T-helper 1 cell treated with Interleukin-12 subunit alpha and Interleukin-12 subunit beta and Interleukin-4 antibody, amounts not matched to agents 30 μg/mL and 1 μg/mL, for 36 hours (primary cell): ENCODE results near the gene BET1L.

Experiments
- H3K27ac Mint-ChIP-seq: one replicate; pipeline ENCODE4 v1.8.0; 2021; ENCODE audit warnings: mild to moderate bottlenecking, mixed read lengths
- H3K27me3 Mint-ChIP-seq: one replicate; pipeline ENCODE4 v1.8.0; 2021; ENCODE audit warnings: low read depth, mixed read lengths
- H3K36me3 Mint-ChIP-seq: one replicate; pipeline ENCODE4 v1.8.0; 2021; ENCODE audit warnings: low read depth, mixed read lengths
- H3K4me1 Mint-ChIP-seq: one replicate; pipeline ENCODE4 v1.8.0; 2021; ENCODE audit warnings: low read depth, mixed read lengths
- H3K4me3 Mint-ChIP-seq: one replicate; pipeline ENCODE4 v1.8.0; 2021; ENCODE audit warnings: mild to moderate bottlenecking, moderate library complexity, mixed read lengths
- H3K9me3 Mint-ChIP-seq: one replicate; pipeline ENCODE4 v1.8.0; 2021; ENCODE audit warnings: mixed read lengths

The BET1L gene

GRCh38 chr11:236774-237767 is 29.9 kb upstream of the BET1L start, which contains the start of gene PSMD13:
Gene PSMD13 (plus strand): TSS chr11:236976. CDS start chr11:237050, 74 bp downstream.
- Mint-ChIP-seq H3K4me1 (peaks cover 48% of the 10 kb centered on the region), H3K27me3 (no peaks in the 10 kb centered on the region), H3K36me3 (peaks cover 21% of the 10 kb centered on the region), H3K9me3 (no peaks in the 10 kb centered on the region), H3K4me3 (peak within 1 kb of the TSS; percentile 97), H3K27ac (peak within 1 kb of the TSS; percentile 99)

- Mint-ChIP-seq H3K9me3 (no peaks in the 10 kb centered on the region), H3K36me3 (peaks cover 12% of the 10 kb centered on the region), H3K27me3 (no peaks in the 10 kb centered on the region), H3K27ac (peak within 1 kb of the TSS; percentile 99), H3K4me3 (peak within 1 kb of the TSS; percentile 97), H3K4me1 (peaks cover 40% of the 10 kb centered on the region)
Observed at GRCh38 chr11:235997-236773, 29.0 kb upstream of the BET1L start, which contains the start of gene SIRT3. Gene SIRT3 (minus strand): TSS chr11:236342. CDS start chr11:236328, 14 bp downstream.

- no peaks in the 10 kb centered on the region for H3K9me3 Mint-ChIP-seq
- peaks cover 10% of the 10 kb centered on the region for H3K36me3 Mint-ChIP-seq
- peak overlapping the region; percentile 91 for H3K27ac Mint-ChIP-seq
- peaks cover 38% of the 10 kb centered on the region for H3K4me1 Mint-ChIP-seq
- peak overlapping the region; percentile 97 for H3K4me3 Mint-ChIP-seq
- H3K27me3 Mint-ChIP-seq = no peaks in the 10 kb centered on the region
Observed at GRCh38 chr11:235609-235996, 28.4 kb upstream of the BET1L start.

GRCh38 chr11:235180-235579 is 28.0 kb upstream of the BET1L start:
- Mint-ChIP-seq H3K4me3 (peak overlapping the region; percentile 97), H3K27me3 (no peaks in the 10 kb centered on the region), H3K4me1 (peaks cover 36% of the 10 kb centered on the region), H3K27ac (peak overlapping the region; percentile 91), H3K36me3 (peaks cover 7% of the 10 kb centered on the region), H3K9me3 (no peaks in the 10 kb centered on the region)

- no peak overlapping the region for H3K4me3 Mint-ChIP-seq
- peaks cover 1% of the 10 kb centered on the region for H3K36me3 Mint-ChIP-seq
Observed at GRCh38 chr11:232783-233565, 25.8 kb upstream of the BET1L start.

GRCh38 chr11:230431-230830 is 23.2 kb upstream of the BET1L start:
- no peak overlapping the region for H3K27ac Mint-ChIP-seq
- H3K27me3 Mint-ChIP-seq = no peaks in the 10 kb centered on the region
- no peak overlapping the region for H3K4me3 Mint-ChIP-seq
- H3K9me3 Mint-ChIP-seq = no peaks in the 10 kb centered on the region
- H3K4me1 Mint-ChIP-seq = peaks cover 12% of the 10 kb centered on the region
- peaks cover 4% of the 10 kb centered on the region for H3K36me3 Mint-ChIP-seq

More at GRCh38 chr11:232783-233565, 25.8 kb upstream of the BET1L start:
- Mint-ChIP-seq H3K27me3 (no peaks in the 10 kb centered on the region), H3K27ac (no peak overlapping the region), H3K9me3 (no peaks in the 10 kb centered on the region), H3K4me1 (peaks cover 16% of the 10 kb centered on the region)

- Mint-ChIP-seq H3K27me3 (no peaks in the 10 kb centered on the region), H3K4me1 (peaks cover 7% of the 10 kb centered on the region), H3K27ac (no peak overlapping the region), H3K36me3 (peaks cover 7% of the 10 kb centered on the region), H3K4me3 (no peak overlapping the region), H3K9me3 (no peaks in the 10 kb centered on the region)
Observed at GRCh38 chr11:227824-228379, 20.7 kb upstream of the BET1L start.

- Mint-ChIP-seq H3K27ac (no peak overlapping the region), H3K9me3 (no peaks in the 10 kb centered on the region), H3K4me1 (peaks cover 7% of the 10 kb centered on the region), H3K27me3 (no peaks in the 10 kb centered on the region), H3K36me3 (peaks cover 7% of the 10 kb centered on the region), H3K4me3 (no peak overlapping the region)
Observed at GRCh38 chr11:225734-226453, 18.7 kb upstream of the BET1L start.

GRCh38 chr11:224424-224823 is 17.2 kb upstream of the BET1L start:
- Mint-ChIP-seq H3K36me3 (peaks cover 5% of the 10 kb centered on the region), H3K4me3 (no peak overlapping the region), H3K27ac (no peak overlapping the region), H3K4me1 (peaks cover 7% of the 10 kb centered on the region), H3K27me3 (no peaks in the 10 kb centered on the region), H3K9me3 (no peaks in the 10 kb centered on the region)

GRCh38 chr11:223884-224283 is 16.7 kb upstream of the BET1L start:
- Mint-ChIP-seq H3K4me3 (no peak overlapping the region), H3K27ac (no peak overlapping the region), H3K27me3 (no peaks in the 10 kb centered on the region), H3K4me1 (peaks cover 7% of the 10 kb centered on the region), H3K36me3 (peaks cover 5% of the 10 kb centered on the region), H3K9me3 (no peaks in the 10 kb centered on the region)

- Mint-ChIP-seq H3K9me3 (no peaks in the 10 kb centered on the region), H3K4me1 (peaks cover 7% of the 10 kb centered on the region), H3K27me3 (no peaks in the 10 kb centered on the region), H3K36me3 (peaks cover 5% of the 10 kb centered on the region), H3K4me3 (no peak overlapping the region), H3K27ac (no peak overlapping the region)
Observed at GRCh38 chr11:223026-223789, 16.0 kb upstream of the BET1L start.

- Mint-ChIP-seq H3K4me1 (peaks cover 10% of the 10 kb centered on the region), H3K36me3 (peaks cover 5% of the 10 kb centered on the region), H3K4me3 (no peak overlapping the region), H3K9me3 (no peaks in the 10 kb centered on the region), H3K27ac (no peak overlapping the region), H3K27me3 (no peaks in the 10 kb centered on the region)
Observed at GRCh38 chr11:221998-222789, 15.0 kb upstream of the BET1L start.
